ENCODE results near the gene POLA2.
A peak's percentile ranks its signal among the peaks of the same experiment; 100 is the strongest.

POLA2 gene

DNA sequence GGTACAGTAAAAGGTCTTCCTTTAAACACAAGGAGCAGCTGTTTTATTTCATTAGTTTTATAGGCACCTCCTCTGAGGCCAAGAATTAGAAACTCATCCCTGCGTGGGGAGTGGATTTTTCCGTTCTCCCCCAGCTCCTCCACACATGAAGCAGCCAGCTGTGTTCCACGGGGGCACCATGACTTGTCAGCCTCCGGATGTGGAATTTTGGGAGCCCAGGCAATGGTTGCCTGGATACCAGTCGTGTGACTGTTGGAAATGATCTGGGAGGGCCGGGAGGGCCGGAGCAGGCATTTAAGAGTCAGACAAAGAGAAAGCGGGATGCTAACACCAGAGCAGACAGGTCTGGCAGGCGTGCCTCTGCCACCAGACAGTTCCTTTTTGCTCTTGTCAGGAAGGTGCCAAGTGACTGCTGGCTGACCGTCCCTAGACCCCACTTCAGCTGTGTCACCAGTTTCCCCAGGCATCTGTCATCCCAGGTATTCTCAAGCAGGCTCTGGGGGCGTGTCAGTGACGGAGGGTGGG is 37.0 kb downstream of the POLA2 start:
- DNase-seq (ENCODE audit: low read depth), result peak; percentile 50
- H3K4me3 ChIP-seq (ENCODE audit: low read depth, low read length), result no peak overlapping the region
- no peak for TF ChIP-seq CTCF (conservative IDR thresholded peaks at IDR 0.05; ENCODE audit: low read depth, low read length)

DNA sequence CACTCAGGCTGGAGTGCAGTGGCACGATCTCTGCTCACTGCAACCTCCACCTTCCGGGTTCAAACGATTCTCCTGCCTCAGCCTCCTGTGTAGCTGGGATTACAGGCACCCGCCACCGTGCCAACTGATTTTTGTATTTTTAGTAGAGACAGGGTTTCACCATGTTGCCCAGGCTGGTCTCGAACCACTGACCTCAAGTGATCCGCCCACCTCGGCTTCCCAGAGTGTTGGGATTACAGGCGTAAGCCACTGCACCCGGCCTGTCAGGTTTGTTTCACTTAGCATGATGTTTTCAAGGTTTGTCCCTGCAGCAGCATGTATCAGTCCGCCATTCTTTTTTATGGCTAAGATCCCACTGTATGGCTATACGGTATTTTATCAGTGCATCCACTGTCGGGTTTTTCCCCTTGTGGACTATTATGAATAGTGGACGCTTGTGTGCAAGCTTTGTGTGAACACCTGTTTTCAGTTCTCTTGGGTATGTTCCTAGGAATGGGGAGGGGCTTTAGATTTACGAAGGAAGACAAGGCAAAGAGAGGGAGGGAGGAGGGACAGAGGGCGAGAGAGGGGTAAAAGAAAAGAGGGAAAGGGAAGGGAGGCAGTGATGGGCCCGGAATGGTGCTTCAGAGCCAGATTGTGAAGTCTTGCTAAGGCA is 39.0 kb downstream of the POLA2 start:
- H3K4me3 ChIP-seq (ENCODE audit: low read depth, low read length), result no peak overlapping the region
- TF ChIP-seq CTCF (conservative IDR thresholded peaks at IDR 0.05; ENCODE audit: low read depth, low read length), result no peak
- DNase-seq (ENCODE audit: low read depth), result no peak

- no peak for TF ChIP-seq CTCF (conservative IDR thresholded peaks at IDR 0.05; ENCODE audit: low read depth, low read length)
- no peak overlapping the region for H3K4me3 ChIP-seq (ENCODE audit: low read depth, low read length)
- peak; percentile 70 for DNase-seq (ENCODE audit: low read depth)
These were observed 39.9 kb downstream of the POLA2 start for GRCh38 chr11:65301491-65302329.

- no peak overlapping the region for H3K4me3 ChIP-seq (ENCODE audit: low read depth, low read length)
- no peak for TF ChIP-seq CTCF (conservative IDR thresholded peaks at IDR 0.05; ENCODE audit: low read depth, low read length)
- no peak for DNase-seq (ENCODE audit: low read depth)
These were observed 41.8 kb downstream of the POLA2 start for GRCh38 chr11:65303555-65303954.

GRCh38 chr11:65304110-65304509 is 42.3 kb downstream of the POLA2 start:
- no peak for DNase-seq (ENCODE audit: low read depth)
- no peak overlapping the region for H3K4me3 ChIP-seq (ENCODE audit: low read depth, low read length)
- no peak for TF ChIP-seq CTCF (conservative IDR thresholded peaks at IDR 0.05; ENCODE audit: low read depth, low read length)

DNA sequence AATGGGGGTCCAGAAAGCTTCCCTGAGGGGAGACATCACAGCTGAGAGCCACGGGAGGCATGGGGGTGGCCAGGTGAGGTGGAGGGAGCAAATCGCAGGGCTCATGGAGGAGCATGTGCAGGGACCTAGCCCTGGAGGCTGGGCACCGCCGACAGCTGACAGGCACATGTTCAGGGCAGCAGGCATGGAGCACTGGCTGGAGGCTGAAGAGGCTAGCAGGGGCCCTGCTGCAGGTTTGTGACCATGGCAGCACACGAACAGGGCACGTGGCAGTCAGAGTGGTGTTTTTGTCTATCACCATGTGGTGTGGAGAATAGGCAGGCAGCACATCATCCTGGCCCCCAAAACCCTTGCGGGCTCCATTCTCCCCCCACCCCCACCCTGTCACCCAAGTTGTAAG is 42.9 kb downstream of the POLA2 start:
- no peak for DNase-seq (ENCODE audit: low read depth)
- H3K4me3 ChIP-seq (ENCODE audit: low read depth, low read length), result no peak overlapping the region

More for the DNA sequence above, 42.9 kb downstream of the POLA2 start:
- TF ChIP-seq CTCF (conservative IDR thresholded peaks at IDR 0.05; ENCODE audit: low read depth, low read length), result no peak
